EL (cell line): ENCODE data around the gene SIL1.
"Not testable (repeated sequence)": the region's sequence is repeated elsewhere in the genome, so short reads cannot be mapped to it uniquely, and the experiment has no call there.

ENCODE experiments used
- DNase-seq: peaks from one replicate; pipeline ENCODE4 v3.0.0-alpha.2; 2016

The SIL1 gene

DNA sequence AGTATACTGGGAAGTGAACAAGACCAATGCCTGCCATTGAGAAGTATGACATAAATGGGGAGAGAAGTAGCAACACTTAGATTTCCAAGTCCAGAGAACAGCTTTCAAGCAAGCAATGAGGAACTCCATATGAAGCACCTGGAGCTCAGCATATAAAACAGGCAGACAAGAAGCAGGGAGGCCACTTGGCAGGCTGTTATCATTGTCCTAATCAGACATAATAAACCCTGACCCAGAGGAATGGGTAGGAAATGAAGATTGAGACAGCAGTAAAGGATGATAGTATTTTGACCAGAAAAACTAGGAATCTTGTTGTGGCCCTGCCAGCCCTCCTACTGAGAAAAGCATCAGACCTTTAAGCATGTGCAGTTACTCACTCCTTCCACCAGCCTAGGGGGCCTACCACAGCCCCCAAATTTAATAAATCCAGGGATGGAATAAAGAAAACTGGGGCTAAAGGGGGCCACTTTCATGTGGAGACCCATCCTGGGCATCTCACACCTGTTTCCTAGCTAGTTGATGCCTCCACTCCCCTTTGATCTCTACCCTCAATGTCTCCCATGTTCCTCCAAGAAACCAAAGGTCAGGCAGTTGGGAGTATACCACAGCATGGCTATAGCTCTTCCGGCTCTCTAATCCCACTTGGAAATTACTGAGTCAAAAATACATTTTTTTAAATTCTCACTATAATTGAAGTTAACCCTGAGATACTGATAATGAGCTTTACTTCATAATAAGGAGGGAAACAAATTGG lies 135.1 kb downstream of the SIL1 start:
- no peak for DNase-seq

DNA sequence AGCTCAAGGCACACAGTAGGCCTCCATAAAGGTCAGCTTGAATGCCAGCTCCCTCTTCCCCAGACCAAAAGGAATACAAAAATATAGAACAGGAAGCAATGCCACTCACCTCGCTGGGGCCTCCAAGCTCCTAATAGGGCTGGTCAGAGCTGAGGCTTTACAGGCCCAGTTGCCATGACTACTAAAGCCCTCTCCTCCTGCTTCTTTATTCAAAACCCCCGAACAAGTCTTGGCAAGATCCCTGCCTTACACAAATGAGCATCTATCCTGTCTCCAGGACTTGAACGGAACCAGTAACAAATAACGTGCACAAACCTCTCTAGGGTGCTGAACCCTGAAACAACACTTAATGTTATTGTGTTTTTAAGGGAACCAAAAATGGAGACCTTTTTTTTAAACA lies 136.3 kb downstream of the SIL1 start:
- peak; percentile 21 for DNase-seq

DNA sequence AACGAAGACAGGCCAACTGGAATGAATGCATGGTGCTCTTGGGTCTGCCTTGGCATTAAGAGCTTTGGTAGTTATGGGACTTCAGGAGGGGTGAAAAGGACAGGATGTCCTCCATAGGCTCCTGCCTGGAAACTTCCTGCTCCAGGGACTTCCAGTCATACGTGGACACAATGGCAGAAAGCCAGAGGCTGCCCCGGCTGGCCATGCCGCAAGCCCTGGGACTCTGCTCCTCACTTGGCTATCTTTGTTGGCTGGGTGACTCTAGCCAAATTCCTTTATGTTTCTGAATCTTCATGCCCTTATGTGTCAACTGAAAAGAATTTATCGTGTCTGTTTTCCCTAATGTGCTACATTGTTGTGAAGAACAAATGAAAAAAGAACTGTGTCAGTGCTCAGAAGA lies 136.9 kb downstream of the SIL1 start:
- DNase-seq, result peak; percentile 94

DNA sequence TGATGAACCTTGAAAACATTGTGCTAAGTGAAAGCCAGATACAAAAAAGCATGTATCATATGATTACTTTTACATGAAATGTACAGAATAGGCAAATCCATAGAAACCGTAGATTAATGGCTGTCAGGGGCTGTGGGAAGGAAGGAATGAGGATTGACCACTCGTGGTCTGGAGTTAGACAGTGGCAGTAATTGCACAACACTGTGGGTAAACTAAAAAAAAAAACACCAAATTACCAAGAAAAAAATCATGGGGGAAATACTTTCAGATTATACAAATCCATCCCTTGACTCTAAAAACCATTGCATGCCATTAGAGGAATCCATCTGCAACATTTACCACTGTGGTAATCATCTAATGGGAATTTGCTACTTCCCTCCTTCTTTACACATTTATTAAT lies 140.0 kb downstream of the SIL1 start:
- DNase-seq, result peak; percentile 59

DNA sequence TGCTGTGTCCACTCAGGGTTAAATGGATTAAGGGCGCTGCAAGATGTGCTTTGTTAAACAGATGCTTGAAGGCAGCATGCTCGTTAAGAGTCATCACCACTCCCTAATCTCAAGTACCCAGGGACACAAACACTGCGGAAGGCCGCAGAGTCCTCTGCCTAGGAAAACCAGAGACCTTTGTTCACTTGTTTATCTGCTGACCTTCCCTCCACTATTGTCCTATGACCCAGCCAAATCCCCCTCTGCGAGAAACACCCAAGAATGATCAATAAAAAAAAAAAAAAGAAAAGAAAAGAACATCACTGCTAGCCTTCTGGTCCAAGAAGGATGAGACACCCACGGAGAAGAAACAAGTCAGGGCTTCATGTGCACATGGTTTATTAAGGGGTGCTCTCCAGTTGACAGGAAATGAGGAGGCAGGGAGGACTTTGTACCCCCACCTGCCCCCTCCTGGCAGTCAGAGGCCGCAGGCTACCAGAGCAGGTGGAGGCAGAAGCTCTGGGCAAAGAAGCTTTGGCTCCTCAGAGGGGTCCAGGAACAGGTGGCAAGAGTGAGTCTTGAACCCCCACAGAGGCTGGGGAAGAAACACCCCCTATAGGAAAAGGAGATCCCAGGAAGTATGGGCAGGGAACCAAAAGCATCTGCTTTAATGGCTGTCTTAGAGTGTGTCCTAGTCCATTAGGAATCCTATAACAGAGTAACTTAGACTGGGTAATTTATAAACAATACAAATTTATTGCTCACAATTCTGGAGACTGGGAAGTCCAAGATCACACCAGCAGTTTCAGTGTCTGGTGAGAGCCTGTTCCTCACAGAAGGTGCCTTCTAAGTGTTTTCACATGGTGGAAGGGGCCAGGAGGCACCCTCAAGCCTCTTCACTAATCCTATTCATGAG lies 140.9 kb downstream of the SIL1 start:
- DNase-seq, result not testable (repeated sequence)

DNA sequence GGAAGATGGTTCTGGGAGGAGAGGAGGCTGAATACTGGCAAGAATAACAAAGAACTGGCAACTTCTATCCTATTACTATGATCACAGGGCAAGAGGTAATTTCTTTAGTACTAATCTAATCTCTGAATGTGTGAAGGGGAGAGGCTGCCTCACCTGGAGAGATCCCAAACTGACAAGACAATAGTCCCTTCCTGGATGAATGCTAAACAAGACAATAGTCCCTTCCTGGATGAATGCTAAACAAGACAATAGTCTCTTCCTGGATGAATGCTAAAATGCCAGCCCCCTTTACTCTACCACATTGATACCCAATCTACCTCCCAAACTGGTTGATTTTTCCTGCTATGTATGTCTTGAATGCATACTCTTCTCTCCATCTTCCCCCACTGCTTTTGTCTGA lies 145.2 kb downstream of the SIL1 start:
- no peak for DNase-seq

DNA sequence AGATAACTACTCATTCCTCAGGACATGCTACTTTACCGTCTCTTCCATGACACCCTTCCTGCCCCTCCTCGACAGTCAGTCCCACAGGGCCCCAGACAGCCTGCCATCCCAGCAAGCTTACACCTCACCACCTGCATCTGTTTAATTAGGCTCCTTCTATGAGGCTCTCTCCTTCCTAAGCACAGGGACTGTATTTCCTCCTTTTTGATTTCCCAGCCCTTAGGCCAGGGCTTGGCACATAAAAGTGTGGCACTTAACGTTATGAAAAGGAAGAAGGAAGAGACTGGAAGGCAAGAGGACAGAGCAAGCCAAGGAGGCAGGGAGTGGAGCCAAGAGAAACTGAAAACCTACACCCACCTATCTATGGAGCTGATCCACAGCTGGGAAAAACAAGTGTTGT lies 146.8 kb downstream of the SIL1 start:
- no peak for DNase-seq

DNA sequence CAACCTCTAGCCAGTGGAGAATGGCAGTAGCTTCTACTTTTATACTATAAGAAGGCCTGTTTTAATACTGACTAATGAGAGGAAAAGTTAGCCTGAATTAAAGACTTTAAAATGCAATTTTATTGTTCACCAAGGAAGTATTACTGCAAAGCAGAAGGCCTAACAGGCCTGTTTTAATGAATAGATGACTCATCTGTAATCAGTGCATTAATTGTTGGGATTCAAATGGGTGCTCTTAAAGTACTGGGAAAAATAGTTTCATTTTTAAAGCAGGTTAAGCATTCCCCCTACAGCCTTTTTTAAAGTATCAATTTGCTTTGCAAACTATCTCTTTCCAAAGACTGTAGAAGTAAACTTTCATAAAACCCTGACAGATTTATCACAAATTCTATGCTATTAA lies 147.7 kb downstream of the SIL1 start:
- no peak for DNase-seq

DNA sequence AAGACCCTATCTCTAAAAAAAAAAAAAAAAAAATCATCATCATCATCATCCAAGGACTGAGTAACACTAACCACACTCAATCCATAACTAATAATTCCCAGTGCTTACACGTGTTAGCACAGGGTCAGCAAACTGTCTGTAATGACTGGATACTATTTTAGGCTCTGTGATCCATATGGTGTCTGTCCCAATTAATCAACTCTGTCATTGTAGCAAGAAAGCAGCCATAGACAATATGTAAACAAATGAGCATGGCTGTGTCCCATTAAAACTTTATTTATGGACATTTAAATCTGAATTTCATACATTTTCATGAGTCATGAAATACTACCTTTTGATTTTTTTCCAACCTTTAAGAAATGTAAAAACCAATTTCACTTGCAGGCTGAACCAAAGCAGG lies 148.4 kb downstream of the SIL1 start:
- DNase-seq, result no peak

DNA sequence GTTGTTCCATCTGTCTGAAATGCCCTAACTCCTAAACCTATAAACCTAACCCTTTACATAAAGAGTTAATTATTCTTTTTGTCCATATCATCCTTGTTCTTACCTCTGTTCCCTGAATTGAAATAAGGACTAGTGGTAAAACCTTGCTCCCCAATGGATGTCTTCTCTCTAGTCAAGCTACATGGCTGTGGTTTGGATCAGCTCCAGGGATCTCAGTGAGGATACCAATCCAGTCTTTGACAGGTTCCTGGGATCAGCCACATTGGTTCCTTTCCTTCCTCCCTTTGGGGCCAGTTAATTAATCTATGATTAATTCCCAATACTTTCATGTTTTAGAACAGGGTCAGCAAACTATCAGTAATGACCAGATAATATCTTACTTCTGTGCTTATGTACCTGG lies 151.6 kb downstream of the SIL1 start:
- DNase-seq, result peak; percentile 27

DNA sequence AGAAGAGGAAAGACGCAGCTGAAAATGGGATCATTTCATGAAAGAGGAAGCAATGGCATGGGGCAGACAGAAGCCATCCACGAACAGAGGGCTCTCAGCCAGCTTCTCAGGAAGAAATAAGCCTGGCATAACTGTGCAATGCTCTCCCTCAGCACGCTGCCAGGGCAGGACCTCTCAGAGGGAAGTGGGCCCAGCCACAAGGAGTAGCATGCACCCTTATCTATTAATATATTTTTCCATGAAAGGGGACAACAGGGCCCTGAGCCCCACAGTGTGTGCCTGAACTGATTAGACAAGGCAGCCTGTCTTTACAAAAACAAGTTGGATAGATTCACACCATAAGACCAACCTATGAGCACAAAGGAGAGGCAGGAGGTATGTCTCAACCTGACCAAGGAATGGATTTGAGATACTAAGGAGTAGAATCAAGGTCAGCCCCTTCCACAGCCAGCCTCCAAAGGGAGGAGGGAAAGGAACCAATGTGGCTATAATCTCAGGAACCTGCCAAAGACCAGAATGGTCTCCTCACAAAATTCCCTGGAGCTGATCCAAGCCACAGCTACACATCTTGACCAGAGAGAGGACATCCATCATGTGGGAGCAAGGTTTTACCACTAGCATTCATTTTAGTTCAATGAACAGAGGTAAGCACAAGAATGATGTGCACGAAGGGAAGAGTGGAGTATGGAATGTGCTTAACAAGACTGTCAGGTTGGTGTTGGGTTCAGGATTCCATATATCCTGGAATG lies 154.8 kb downstream of the SIL1 start:
- DNase-seq, result peak; percentile 26

DNA sequence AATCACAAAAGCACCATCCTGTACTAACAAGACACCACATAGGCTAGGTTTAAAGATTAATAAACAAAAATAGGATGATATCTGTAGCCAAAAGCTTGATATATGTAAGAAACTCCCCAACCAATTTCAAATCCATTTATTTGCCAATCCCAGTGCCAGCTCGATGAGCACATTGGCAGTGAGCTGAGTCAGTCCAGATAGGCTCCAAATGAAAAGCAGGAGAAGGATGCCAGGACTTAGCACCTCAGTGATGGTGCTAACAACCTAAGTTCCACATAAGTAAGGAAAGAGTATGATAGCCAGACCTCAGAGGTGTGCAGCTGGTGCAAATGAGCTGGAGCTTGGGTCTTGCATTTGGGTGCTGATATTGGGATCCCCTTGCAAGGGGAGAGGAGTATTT lies 158.1 kb downstream of the SIL1 start:
- no peak for DNase-seq

DNA sequence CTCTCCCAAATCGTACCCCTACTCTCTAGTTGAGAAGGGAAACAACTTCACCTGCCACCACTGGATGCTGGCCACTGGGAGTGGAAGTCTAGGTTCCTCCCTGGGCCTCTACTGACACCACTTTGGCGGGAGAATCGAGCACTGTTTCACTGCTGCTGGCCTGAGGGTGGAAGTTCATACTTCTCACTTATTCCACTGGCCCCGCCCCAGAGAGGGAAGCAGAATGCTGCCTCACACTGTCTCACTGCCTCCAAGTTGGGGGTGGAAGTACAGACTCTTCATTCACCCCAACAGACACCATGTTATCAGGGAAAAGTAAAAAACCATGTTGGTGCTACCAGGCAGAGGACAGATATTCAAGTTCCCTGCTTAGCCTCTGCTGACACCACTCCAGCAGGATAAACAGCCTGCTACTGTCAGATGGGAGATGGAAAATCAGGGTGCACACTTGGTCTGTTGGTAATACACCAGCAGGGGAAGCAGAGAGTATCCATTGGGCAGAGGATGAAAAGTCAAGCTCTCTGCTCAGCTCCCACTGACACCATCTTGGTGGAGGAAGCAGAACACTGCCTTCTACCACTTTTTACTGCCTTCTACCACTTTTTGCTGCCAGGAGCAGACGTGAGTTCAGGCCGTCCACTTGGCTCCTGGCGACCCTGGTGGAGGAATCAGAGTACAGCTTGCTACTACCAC lies 159.4 kb downstream of the SIL1 start:
- no peak for DNase-seq

DNA sequence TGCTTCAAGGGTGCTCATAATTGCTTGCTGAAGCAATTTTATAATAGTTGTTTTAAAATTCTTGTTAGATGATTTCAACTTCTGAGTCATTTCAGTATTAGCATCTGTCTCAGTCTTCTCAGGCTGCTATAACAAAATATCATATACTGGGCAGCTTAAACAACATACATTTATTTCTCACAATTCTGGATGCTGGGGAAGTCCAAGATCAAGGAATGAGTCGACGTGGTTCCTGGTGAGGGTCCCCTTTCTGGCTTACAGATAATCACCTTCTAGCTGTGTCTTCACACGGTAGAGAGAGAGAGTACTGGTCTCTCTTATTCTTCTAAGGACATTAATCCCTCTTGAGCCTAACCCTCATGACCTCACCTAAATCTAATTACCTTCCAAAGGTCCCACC lies 160.4 kb downstream of the SIL1 start:
- peak; percentile 10 for DNase-seq

DNA sequence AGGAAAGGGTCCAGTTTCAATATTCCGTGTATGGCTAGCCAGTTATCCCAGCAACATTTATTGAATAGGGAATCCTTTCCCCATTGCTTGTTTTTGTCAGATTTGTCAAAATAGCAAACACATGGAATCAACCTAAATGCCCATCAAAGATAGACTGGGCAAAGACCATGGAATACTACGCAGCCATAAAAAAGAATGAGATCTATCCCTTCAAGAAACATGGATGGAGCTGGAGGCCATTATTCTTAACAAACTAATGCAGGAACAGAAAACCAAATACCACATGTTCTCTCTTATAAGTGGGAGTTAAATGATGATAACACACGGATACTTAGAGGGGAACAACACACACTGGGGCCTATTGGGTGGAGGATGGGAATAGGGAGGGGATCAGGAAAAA lies 161.8 kb downstream of the SIL1 start:
- DNase-seq, result not testable (repeated sequence)

DNA sequence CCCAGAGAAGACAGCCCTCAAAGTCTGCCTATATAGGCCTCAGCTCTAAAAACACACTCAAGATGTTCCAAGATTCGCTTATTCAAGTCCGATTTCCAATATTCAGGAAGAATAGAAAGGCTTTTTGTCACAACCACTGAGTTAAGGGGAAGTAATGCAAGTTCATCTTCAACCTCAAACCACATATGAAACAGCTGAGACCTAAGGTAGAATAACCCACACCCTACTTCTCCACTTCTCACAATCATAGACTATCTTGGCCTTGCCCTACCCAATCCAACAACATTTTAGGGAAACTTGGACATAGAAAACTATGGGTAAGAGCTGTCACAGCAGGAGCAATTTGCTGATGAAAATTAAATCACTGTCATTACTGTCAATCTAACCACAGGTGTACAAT lies 171.0 kb downstream of the SIL1 start:
- DNase-seq, result no peak

DNA sequence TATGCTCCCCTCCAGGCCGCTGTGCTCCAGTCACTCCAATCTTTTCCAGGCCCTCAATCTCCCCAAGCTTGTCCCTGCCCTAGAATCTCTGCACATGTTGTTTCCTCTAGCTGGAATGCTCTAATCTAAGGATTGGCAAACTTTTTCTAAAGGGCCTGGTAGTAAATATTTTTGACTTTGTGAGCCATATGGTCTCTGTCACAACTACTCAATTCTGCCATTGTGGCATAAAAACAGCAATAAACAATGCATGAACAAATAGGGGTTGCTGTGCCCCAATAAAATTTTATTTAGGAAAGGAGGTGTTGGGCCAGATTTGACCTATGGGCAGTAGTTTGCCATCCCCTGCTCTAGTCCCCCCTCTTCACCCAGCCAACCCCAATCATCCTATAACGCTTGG lies 172.5 kb downstream of the SIL1 start:
- DNase-seq, result no peak

DNA sequence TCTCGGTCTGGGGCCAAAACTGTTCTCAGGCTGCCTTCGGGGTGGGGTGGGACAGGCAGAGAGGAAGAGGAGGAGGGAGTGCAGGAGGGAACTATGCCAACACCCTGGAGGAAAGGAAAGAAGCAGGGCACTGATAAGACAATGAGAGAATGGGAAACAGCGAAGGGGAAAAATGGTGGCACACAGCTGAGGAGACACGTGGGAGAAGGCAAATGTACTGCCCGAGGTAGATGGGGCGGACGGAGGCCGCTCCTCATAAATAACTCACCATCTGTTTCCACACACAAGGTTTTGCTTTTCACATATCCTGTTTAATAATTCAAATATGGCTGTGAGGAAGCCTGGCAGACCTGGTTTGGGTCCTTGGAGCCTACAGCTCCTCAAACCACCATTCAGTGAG lies 174.9 kb downstream of the SIL1 start:
- DNase-seq, result no peak

DNA sequence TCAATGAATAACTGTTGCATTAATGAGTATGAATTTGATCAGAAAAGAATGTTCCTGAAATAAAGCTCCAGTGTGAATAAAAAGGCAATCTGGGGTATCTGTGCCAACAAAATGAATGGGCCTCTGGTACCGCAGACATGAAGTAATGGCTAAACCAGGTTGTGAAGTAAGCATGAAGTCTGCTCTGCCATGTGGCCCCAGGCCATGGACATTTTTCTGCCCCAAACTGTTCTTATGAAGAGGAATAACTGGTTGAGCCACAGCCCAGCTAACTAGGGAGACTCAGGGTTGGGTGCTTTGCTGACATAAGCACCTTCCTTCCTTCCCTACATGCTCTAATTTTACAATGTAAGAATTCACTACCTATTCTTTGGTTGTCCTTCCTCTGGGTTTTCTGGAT lies 175.6 kb downstream of the SIL1 start:
- DNase-seq, result no peak

DNA sequence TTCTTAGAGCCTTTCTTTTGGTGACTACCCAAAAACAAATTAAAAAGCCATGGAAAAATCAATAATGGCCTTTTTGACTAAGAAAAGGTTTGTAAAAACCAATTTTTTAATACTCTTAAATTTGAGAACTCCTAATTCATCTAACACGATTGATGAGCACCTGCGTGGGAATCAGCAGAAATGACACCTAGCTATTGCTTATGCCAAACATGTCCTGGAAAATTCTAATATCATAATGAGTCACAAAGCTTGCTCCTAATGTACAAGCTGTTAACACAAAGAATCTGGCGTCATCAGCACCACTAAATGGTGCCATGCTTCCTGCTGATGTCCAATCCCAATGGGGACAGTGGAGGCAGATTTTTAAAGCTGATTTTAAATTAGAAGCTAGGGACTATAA lies 176.8 kb downstream of the SIL1 start:
- no peak for DNase-seq

DNA sequence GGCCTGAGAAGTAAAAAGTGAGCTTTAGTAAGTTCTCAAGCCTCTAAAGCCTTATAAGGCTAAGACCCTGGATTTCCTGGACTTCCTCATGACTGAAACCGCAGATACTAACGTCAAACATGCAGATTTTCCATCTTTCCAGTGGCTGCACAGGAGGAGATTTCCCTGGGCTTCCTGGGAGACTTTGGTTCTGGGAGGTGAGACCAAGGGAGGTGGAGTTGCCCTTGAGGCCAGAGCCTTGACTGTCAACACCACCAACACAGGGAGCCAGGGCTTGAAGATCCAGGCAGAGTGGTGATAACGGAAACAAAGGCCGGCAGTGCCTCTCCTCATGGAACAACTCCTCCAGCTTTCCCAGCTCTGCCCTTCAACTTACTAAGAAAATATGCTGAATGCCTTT lies 178.3 kb downstream of the SIL1 start:
- DNase-seq, result no peak

DNA sequence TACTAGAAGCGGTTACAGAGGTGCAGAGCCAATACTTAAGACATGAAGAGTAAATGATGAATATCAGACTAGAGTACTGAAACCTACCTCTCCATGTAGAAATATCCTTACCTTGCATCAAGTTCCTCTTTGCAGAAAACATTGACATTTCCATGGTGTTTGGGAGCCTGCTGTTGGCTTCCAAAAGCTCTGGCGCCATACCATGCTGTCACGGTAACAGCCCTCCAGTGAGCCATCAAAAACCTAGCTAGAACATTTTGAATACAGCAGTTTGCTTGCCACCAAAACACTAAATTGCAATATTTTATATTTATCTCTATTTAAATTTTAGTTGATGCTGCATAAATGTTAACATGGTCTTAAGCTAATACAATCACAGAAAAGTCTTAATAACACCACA lies 179.0 kb downstream of the SIL1 start:
- DNase-seq, result no peak

DNA sequence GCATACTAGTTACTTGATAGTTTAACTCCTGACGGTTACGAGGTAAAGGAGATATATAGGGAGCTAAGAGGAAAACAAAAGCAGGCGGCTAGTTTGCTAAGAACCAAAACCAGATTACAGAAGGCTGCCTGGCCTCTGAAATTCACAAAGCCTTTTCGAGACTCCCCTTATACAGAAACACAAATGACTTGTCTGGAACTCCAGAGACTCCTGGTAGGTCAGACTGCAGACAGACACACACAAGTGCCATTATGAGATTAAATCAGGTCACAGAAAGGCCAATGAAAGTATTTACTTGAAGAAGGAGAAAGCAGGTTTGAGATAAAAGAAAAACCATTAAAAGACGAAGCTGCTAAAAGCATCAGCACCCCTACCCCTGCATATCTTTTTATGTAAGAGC lies 180.5 kb downstream of the SIL1 start:
- DNase-seq, result no peak
